ENCODE data around the gene TRABD2A. TPM values are rescaled to one million over a fixed set of nuclear protein-coding genes. Genes with fewer than 3 reads are reported as not detected.

Gene TRABD2A
- total RNA-seq, 6 experiments from 2014 or later, result 0.20 to 2.4 (median 0.43) TPM; not detected in 1

- H3K27me3 ChIP-seq, result no peaks in the 10 kb centered on the region
- H3K9me3 ChIP-seq, result no peaks in the 10 kb centered on the region
- 50% methylated on average over 1 of the region's 1 CpG for WGBS (ENCODE audit: insufficient coverage, low coverage, low lambda C conversion rate, missing lambda C conversion rate)
- H3K4me1 ChIP-seq, result no peaks in the 10 kb centered on the region
- intact Hi-C loops (cut with DNase I), result no loop called here
- no peak overlapping the region for H3K27ac ChIP-seq
- no peaks in the 10 kb centered on the region for H3K36me3 ChIP-seq
- H3K4me3 ChIP-seq, result no peak overlapping the region
- TF ChIP-seq, protein P1, sequence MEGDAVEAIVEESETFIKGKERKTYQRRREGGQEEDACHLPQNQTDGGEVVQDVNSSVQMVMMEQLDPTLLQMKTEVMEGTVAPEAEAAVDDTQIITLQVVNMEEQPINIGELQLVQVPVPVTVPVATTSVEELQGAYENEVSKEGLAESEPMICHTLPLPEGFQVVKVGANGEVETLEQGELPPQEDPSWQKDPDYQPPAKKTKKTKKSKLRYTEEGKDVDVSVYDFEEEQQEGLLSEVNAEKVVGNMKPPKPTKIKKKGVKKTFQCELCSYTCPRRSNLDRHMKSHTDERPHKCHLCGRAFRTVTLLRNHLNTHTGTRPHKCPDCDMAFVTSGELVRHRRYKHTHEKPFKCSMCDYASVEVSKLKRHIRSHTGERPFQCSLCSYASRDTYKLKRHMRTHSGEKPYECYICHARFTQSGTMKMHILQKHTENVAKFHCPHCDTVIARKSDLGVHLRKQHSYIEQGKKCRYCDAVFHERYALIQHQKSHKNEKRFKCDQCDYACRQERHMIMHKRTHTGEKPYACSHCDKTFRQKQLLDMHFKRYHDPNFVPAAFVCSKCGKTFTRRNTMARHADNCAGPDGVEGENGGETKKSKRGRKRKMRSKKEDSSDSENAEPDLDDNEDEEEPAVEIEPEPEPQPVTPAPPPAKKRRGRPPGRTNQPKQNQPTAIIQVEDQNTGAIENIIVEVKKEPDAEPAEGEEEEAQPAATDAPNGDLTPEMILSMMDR (IDR thresholded peaks at IDR 0.05), result no peak
- TF ChIP-seq POLR2A (IDR thresholded peaks at IDR 0.05), result no peak
- ATAC-seq (no peak), DNase-seq (no peak)
Measured at GRCh38 chr2:84800194-84800805, 80.6 kb downstream of the TRABD2A start.

- intact Hi-C loops (cut with DNase I), result no loop called here
- TF ChIP-seq, protein P1 (IDR thresholded peaks at IDR 0.05), result no peak
- no peak for TF ChIP-seq POLR2A (IDR thresholded peaks at IDR 0.05)
- H3K4me3 ChIP-seq, result no peak overlapping the region
- H3K4me1 ChIP-seq, result no peaks in the 10 kb centered on the region
- ATAC-seq, result no peak
- H3K9me3 ChIP-seq, result no peaks in the 10 kb centered on the region
- WGBS (ENCODE audit: insufficient coverage, low coverage, low lambda C conversion rate, missing lambda C conversion rate), result 100% methylated on average over 1 of the region's 1 CpG
- no peaks in the 10 kb centered on the region for H3K27me3 ChIP-seq
- DNase-seq, result no peak
- no peaks in the 10 kb centered on the region for H3K36me3 ChIP-seq
- no peak overlapping the region for H3K27ac ChIP-seq
Measured at GRCh38 chr2:84799772-84800171, 81.1 kb downstream of the TRABD2A start.

GRCh38 chr2:84797271-84797670 is 83.6 kb downstream of the TRABD2A start:
- DNase-seq (no peak), ATAC-seq (no peak)
- Histone ChIP-seq H3K4me3 (no peak overlapping the region), H3K9me3 (no peaks in the 10 kb centered on the region), H3K36me3 (no peaks in the 10 kb centered on the region), H3K4me1 (no peaks in the 10 kb centered on the region), H3K27ac (no peak overlapping the region), H3K27me3 (no peaks in the 10 kb centered on the region)
- WGBS (ENCODE audit: insufficient coverage, low coverage, low lambda C conversion rate, missing lambda C conversion rate), result 98% methylated on average over 3 of the region's 3 CpGs
- intact Hi-C loops (cut with DNase I), result no loop called here
- TF ChIP-seq, protein P1 (IDR thresholded peaks at IDR 0.05), result no peak
- TF ChIP-seq POLR2A (IDR thresholded peaks at IDR 0.05), result no peak

DNA sequence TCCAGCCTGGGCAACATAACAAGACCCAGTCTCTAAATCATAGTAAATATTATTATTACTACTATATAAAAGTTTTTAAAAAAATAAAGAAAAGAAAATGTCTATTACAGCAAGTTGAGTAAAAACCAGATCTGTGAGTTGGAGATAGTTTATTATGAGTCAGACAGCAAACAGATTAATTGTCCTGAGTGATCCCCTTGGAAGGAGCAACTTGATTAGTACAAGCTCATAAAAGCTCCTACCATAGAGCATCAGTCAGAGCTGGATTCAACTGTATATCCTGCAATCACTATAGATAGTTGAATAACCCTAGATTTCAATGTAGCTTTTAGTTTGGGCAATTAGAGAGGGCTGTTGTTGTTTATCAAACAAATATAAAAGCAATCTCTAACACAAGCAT is 84.1 kb downstream of the TRABD2A start:
- TF ChIP-seq, protein P1 (IDR thresholded peaks at IDR 0.05), result no peak
- no peak for TF ChIP-seq POLR2A (IDR thresholded peaks at IDR 0.05)
- intact Hi-C loops (cut with DNase I), result no loop called here
- no peaks in the 10 kb centered on the region for H3K27me3 ChIP-seq

DNA sequence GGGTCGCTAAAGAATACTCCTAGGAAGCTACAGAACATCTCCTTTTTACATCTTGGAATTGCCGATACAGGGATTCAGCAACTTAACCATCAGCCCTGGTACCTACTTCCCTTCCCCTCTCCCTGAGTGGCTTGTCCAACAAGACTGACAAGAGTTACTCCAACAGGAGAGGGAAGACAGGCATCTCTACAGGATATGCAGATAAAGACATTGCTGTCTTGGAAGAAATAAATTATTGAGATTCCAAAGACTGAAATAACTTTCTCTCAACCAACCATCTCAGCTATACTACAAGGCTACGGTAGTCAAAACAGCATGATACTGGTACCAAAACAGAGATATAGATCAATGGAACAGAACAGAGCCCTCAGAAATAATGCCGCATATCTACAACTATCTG is 87.2 kb downstream of the TRABD2A start:
- Histone ChIP-seq H3K4me3 (no peak overlapping the region), H3K36me3 (no peaks in the 10 kb centered on the region), H3K9me3 (no peaks in the 10 kb centered on the region), H3K4me1 (no peaks in the 10 kb centered on the region), H3K27ac (no peak overlapping the region), H3K27me3 (no peaks in the 10 kb centered on the region)
- WGBS (ENCODE audit: insufficient coverage, low coverage, low lambda C conversion rate, missing lambda C conversion rate), result 95% methylated on average over 4 of the region's 4 CpGs
- TF ChIP-seq, protein P1 (IDR thresholded peaks at IDR 0.05), result no peak
- TF ChIP-seq POLR2A (IDR thresholded peaks at IDR 0.05), result no peak
- no peak for DNase-seq
- no peak for ATAC-seq
- intact Hi-C loops (cut with DNase I), result no loop called here

More for the DNA sequence above, 84.1 kb downstream of the TRABD2A start:
- H3K36me3 ChIP-seq, result no peaks in the 10 kb centered on the region
- no peak for ATAC-seq
- DNase-seq, result no peak
- no peaks in the 10 kb centered on the region for H3K9me3 ChIP-seq
- no peak overlapping the region for H3K27ac ChIP-seq
- no peaks in the 10 kb centered on the region for H3K4me1 ChIP-seq
- H3K4me3 ChIP-seq, result no peak overlapping the region
